GM18517 (cell line): ENCODE results near the gene TPRG1L.
"Not testable (repeated sequence)": the region's sequence is repeated elsewhere in the genome, so short reads cannot be mapped to it uniquely, and the experiment has no call there.

Source experiments
- ATAC-seq: cut with Tn5 transposase; IDR thresholded peaks from one replicate; pipeline ENCODE4 v1.9.1; 2021; ENCODE audit warnings: mild to moderate bottlenecking, moderate library complexity; ENCODE audit not compliant: unreplicated experiment

TPRG1L gene

DNA sequence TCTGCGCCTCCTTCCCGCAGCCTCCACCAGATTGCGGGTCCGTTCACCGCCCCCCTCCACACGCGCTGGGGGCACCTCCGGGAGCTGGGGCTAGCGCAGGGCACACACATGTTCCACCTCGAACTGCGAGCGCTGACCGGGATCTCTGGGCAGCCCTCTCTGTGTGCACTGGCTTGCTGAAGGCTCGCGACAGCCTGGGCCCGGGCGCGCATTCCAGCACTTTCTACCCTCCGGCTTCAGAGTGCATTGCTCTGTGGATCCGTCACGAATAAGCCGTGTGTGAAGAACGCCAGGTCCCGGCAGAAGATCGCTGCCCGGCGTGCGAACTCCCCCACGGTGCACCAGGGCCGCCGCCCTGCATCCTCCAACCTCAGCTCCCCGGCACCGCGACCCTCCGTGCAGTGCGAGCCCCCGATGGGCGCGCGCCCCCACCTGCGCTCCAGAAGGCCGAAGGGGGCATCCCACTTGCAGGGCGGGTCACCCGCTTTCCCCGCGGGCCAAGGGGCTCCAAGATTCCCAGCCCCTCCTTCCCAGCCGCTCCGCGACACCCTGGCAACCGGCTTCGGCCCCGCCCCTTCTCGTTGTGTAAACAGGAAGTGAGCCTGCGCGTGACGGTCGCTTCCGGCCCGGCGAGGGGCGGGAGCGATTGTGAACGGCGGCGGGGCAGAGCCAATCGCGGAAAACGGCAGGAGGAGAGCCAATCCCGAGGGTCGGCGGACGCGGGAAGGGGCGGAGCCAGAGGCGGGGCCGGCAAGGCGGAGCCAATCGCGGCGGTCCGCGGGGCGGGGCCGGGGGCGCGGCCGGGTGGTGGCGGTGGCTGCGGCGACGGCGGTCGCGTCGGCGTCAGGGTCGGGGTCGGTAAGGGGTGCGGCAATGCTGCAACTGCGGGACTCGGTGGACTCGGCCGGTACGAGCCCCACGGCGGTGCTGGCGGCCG is at the start of gene TPRG1L:
Gene TPRG1L (plus strand): TSS at position 816 of the 937 bp plus-strand sequence. CDS start 58 bp downstream, at position 874.
- peak; percentile 89 for ATAC-seq

DNA sequence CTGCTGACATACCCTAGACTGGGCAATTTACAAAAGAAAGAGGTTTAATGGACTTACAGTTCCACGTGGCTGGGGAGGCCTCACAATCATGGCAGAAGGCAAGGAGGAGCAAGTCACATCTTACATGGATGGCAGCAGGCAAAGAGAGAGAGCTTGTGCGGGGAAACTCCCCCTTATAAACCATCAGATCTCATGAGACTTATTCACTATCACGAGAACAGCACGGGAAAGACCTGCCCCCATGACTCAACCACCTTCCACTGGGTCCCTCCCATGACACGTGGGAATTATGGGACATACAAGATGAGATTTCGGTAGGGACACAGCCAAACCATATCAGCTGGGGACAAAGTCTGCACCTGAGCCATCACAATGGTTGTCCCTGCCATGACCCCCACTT is 49.3 kb upstream of the TPRG1L start:
- ATAC-seq = not testable (repeated sequence)

DNA sequence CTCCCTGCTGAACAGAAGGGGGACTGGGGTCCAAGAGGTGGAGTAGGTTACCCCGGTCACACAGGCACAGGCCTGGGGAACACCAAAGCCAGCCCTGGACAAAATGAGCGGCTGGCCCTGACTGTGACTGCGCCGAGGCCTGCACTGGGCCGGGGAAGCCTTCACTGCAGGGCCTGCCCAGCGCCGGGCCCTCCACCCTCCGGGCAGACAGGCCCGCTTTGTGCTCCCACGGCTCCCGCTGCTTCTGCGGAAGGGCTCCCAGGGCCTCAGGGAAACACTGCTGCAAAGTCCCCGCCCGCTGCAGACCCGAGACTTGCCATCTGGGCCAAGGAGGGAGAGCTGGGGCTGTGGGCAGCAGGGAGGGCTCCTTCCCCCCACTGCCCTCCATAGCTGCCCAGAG is 48.8 kb upstream of the TPRG1L start:
- ATAC-seq = no peak

DNA sequence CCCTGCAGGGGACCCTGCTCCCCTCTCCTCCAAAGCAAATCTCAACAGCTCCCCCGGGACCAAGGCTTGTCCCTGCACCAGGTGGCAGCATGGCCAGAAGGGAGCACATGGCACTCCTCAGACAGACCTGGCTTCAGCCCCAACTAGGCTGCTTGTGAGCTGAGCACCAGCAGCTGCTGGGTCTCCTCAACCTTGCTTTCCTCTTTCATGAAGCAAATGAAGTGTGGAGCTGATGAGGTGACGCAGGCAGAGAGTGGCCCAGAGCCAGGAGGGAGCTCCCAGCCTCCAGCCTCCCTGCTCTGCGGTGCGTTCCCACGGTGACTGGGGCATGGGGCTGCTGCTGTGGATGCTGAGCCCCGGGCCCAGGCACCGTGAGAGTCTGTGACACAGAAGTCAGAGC is 47.5 kb upstream of the TPRG1L start:
- ATAC-seq = no peak

DNA sequence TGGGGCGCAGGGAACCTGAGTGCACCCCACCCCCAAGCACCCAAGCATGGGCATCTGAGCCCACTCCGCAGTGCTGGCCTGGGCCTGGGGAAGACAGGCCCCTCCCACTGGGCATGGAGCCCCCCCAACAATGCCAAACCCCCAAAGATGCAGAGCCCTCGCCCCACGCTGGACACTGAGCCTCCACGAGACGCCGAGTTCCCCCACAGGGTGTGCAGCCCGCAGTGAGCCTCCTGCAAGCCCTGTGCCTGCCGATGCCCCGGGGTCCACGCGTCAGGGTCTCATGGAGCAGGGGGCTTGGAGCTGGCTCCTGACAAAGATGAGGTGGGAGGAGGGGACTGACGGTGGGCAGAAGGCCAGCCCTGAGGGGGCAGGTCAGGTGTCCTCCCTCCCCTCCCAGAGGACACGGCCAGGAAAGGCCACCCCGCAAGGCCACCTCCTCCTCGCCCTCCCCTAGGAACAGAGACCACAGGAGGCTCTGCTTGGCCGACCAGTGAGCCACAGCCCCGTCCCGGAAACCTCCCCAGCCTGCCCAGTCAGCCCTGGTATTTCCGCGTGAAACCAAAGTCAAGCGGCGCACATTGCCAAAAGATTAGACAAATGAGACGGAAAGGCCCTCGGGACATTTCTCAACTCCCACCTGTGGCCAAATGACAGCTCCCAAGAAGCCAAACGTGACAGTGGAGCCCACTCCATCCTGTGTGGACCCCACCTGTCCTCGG is 46.9 kb upstream of the TPRG1L start:
- no peak for ATAC-seq

DNA sequence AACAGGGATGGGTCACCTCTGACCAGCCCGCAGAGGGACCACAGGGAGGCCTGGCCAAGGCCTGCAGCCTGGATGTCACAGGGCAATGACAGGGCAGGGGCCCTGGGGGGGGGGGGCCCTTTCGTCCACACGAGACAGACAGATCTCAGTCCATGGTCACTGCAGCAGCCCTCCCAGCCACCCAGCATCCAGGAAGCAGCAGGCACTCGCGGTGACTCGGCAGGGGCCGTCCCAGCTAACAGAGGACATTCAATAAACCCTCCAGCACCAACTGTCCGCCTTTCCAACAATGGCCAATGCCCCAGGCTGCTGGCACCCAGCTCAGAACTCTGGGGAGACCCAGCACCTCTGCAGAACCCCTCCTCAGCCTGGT is 46.4 kb upstream of the TPRG1L start:
- no peak for ATAC-seq

DNA sequence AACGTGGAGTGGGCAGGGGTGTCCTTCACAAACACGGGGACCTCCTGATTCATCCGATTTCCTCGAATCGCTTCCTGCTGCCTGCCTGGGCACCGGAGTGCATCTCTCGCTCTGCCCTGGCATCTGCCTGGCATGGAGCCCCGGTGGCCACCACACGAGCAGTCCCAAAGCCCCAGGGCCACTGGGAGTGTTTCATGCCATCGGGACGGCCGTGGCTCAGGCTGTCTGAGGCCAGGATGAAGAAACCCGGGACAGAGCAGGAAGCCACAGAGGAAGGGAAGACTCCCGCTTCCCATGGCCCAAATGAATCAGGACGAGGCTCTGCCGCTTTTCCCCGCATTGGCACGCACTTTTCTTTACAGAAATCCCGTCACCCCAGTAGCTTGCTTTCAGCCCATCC is 45.9 kb upstream of the TPRG1L start:
- ATAC-seq = no peak

DNA sequence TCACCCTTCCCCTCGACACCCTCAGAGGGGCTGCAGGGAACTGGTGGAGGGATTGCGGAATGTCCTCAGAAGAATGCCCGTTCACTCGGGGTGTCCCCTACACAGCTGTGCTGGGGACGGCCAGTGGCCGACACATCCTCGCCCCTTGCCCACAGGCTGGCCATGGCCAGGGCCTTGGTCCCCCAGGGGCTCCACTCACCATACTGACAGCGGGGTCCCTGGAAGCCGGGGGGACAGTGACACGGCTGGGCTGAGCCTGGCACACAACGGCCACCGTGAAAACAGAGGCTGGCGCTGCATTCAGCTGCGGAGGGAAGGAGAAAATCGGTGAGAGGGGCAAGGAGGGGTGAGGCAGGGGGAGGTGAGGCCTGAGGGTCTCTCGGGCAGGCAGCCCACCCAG is 45.2 kb upstream of the TPRG1L start:
- no peak for ATAC-seq

DNA sequence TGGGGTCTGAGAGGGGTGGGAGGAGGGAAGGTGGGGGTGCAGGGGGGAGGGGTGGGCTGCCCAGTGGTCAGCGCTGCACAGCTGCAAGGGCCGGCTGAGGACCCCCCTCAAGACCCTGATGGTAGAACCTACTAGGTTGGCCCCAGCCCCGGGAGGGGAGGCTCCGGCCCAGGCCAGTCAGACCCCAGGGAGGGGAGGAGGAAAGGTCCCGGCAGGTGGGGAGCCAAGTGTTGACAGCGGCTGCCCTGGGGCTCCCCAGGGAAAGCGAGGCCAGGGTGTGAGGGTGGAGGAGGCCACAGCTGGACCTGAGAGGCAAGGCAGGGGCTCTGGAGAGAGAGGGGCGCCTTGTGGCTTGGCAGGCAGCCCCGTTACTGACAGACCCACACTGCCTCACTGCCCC is 44.6 kb upstream of the TPRG1L start:
- no peak for ATAC-seq

DNA sequence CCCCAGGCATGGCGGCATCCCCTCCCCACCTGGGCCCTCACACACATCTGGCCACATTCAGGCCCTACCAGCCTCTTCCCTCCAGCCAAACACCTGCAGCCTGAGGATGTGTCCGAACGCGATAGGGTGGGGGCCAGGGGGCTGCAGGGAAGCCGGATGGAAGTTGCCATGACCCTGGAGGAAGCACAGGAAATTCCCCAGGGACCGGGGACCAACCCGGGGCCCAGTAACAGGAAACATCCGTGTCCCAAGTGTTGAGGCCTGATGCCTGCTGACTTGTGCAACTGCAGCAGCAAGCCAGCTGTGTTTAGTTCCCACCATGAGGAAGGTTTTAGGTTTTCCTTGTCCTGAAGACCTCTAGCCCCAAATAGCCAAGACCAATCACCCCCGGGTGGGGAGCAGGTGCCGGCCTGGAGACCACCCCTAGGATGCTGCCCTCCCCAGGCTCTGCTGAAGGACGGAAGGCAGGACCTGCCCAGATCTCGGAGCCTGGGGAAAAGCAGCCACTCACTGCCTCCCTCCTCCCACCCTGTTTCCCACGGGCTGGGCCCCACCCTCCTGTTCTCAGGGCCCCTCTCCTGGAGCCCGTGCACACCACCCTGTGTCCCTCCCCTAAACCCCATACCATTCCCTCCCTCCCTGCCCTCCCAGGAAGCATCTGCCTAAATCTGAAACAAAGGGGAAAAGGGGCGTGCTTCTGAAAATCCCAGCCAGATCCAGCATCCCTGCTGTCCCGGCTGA is 43.3 kb upstream of the TPRG1L start:
- ATAC-seq = no peak

DNA sequence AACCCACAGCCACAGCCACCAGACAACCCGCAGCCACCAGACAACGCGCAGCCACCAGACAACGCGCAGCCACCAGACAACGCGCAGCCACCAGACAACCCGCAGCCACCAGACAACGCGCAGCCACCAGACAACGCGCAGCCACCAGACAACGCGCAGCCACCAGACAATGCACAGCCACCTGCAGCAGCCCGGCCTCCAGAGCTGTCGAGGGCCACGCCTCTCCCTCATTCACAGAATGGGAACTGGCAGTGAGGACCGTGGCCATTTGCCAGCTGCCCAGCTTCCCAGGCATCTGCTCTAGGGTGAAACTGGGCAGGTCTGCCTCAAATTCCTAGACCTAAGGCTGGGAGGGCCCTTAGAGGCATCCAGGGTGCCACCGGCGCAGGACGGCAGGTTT is 41.1 kb upstream of the TPRG1L start:
- not testable (repeated sequence) for ATAC-seq

DNA sequence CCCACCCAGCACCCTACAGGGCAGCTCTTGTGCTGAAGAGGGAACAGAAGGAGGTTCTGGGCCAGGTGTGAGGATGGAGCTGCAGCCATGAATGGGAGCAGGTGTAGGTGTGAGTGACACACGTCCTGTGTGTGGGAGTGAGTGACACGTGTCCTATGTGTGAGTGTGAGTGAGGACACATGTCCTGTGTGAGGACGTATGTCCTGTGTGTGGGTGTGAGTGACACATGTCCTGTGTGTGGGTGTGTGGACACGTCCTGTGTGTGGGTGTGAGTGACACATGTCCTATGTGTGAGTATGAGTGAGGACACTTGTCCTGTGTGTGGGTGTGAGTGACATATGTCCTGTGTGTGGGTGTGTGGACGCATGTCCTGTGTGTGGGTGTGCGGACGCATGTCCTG is 39.9 kb upstream of the TPRG1L start:
- ATAC-seq = no peak

DNA sequence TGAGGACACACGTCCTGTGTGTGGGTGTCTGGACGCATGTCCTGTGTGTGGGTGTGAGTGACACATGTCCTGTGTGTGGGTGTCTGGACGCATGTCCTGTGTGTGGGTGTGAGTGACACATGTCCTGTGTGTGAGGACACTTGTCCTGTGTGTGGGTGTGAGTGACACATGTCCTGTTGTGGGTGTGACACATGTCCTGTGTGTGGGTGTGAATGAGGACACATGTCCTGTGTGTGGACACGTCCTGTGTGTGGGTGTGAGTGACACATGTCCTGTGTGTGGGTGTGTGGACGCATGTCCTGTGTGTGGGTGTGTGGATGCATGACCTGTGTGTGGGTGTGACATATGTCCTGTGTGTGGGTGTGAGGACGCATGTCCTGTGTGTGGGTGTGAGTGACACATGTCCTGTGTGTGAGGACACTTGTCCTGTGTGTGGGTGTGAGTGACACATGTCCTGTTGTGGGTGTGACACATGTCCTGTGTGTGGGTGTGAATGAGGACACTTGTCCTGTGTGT is 39.4 kb upstream of the TPRG1L start:
- not testable (repeated sequence) for ATAC-seq

DNA sequence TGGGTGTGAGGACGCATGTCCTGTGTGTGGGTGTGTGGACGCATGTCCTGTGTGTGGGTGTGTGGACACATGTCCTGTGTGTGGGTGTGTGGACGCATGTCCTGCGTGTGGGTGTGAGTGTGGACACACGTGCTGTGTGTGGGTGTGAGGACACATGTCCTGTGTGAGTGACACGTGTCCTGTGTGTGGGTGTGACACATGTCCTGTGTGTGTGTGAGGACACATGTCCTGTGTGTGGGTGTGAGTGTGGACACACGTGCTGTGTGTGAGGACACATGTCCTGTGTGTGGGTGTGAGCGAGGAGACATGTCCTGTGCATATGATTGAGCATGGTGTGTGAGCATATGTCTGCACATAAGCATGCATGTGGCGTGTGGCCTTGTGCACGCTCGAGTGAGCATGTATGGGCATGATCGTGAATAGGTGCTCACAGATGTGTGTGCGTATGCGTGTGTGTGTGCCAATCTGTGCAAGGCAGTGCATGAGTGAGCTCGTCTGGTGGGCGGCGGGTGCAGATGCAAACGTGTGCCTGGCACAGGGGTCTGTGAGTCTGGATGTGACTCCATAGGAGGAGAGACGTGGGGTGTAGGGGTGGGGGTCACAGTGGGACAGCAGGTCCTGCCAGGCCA is 38.8 kb upstream of the TPRG1L start:
- no peak for ATAC-seq

DNA sequence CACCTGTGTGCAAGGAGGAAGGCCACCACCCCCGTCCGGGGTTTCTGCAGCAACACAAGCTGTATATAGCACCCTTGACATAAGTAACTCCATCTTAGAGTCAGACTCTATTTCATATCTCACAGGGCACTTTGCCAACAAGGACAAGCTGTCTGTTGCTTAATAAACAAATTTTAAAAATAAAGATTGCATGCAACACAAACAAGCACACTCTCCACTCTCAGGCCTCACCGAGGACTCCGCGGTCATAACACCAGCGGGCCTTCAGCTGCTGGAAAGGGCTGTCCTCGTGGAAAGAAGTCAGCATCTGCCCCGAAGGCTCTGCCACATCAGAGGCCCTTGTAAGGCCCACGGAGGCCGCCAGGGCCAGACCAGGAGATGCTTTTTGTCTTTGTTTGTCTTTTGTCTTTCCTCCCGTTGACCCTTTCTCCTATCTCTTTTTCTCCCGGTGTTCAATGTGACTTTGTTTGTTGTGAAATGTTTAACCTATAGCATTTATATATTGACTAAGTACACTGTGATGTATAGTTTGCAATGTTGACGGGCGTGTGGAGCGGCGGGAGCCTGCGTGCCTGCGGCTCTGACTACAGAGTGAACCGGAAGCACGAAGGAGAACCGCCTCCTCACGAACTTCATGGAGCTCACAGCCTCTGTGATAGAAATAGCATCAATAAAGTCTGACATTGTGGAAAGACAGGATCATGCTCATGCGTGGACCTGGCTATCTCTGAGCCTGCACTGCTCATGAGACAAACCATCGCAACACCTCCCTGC is 37.6 kb upstream of the TPRG1L start:
- ATAC-seq = no peak

DNA sequence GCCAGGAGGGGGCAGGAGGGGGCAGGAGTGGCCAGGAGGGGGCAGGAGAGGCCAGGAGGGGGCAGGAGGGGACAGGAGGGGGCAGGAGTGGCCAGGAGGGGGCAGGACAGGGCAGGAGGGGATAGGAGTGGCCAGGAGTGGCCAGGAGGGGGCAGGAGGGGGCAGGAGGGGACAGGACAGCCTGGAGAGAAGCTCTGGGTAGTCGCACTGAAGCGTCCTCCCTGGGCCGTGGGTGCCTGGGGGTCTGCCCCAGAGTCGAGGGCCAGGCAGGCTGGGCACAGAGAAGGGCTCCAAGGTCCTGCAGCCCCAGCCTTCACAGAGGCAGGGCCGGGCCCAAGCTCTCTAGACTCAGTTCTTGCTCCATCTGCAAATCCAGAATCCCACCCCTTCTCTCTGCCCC is 36.4 kb upstream of the TPRG1L start:
- ATAC-seq = no peak

DNA sequence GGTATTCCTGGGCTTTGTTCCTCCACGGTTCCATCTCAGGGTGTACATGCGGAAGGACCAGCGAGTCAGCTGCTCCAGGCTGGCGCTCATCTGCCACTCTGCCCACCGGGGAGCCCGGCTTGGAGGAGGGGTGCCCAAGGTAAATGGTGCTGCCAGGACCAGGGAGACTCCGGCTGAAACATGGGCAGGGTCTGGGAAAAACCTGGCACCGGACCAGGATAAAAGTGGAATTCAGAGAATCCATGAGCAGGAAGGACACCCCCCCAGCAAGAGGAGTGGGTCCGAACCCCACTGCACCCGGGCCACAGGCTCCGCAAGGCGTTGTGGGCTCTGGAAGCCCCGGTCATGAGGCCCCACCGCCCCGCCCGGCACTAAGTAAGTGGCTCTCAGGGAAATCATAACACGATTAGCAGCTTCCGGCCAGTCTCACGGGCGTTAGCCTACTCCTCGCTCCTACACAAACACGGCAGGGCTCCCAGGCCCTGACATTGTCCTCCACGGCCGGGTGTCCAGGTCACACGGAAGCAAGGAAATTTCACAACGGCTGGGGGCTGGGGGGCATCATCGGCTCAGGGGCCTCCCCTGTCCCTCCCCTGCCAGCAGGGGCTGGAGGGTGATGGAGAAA is 34.6 kb upstream of the TPRG1L start:
- ATAC-seq = no peak

DNA sequence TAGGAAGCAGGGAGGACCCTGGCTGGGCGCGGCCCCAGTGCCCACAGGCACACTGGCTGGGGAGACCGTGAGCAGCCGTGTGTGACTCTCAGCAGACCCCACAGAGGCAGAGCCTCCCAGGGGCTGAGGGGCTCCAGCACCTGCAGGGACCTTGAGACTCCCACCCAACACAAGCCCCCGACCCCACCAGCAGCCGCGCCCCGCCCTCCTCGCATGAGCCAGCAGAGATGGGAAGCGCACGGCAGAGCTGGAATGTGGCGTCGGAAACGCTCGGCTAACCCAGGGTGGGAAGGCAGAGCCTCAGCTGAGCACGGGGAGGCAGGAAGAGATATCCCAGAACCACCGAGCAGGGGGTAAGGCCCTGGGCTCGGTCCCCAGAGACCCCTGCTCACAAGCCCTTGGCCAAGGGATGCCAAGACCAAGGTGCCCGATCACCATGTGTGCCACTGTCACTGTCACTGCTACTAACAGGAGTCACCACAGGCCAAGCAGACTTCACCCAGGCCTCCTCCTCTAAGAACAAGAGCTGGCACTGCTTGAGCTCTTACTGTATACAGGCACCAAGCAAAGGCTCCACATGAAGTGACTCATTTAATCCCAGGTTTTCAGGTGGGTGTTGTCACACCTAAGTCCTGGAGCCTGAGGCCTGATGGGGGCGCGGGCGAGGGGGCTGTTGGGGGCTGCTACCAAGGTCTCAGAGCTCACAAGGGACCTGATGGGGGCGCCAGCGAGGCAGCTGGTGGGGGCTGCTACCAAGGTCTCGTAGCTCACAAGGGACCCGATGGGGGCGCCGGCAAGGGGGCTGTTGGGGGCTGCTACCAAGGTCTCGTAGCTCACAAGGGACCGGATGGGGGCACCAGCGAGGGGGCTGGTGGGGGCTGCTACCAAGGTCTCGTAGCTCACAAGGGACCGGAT is 33.6 kb upstream of the TPRG1L start:
- ATAC-seq = no peak

DNA sequence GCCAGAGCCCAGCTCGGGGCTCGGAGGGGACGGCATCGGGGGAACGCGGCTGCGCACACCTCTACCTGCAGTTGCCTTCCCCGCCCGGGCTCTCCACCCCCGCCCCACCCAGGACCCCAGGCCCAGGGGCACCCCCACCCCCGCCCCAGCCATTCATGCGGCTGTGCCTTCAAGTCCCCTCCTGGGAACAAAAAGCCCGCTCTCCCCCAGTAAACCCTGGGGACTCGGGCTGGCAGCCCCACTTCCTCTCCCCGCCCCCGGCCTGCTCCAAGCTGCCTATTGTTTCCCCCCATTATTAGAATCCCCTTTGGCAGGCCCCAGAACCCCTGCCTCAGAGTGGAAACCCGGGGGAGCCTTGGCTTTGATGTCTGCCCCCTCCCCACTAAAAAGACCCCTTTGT is 31.5 kb upstream of the TPRG1L start:
- no peak for ATAC-seq
